SK-N-SH (cell line): ENCODE data around the gene DLG2.

Experiments
- CTCF ChIP-seq: fragments of 200-600 bp; sonication (generic); IDR thresholded peaks from 2 replicates; pipeline ENCODE4 v1.6.1; 2017; ENCODE audit warnings: antibody characterized with exemption, mild to moderate bottlenecking, moderate library complexity
- POLR2AphosphoS5 ChIP-seq: IDR thresholded peaks from 2 replicates; pipeline ENCODE4 v1.6.1; 2012; ENCODE audit warnings: low read depth, low read length
- RAD21 ChIP-seq: IDR thresholded peaks from 2 replicates; pipeline ENCODE4 v1.6.1; 2012; ENCODE audit warnings: mild to moderate bottlenecking, low read length

GRCh38 chr11:85391141-85391540, 236.0 kb downstream of the DLG2 start:
- TF ChIP-seq CTCF (no peak), POLR2AphosphoS5 (no peak), RAD21 (no peak)
